Activated naive CD4-positive, alpha-beta T cell treated with anti-CD3 and anti-CD28 coated beads, Interleukin-2, amount 50 U/mL, for 72 hours (primary cell): ENCODE measurements around the gene MRPL42. TPM values are rescaled to one million over a fixed set of nuclear protein-coding genes. Genes with fewer than 3 reads are reported as not detected.

Experiments used
- ATAC-seq, 2 donors: fragments of 150-1000 bp; cut with Tn5 transposase; 2 replicates each; pipeline ENCODE4 v1.10.0; 2021; ENCODE audit warnings: mild to moderate bottlenecking in 2 of 2, moderate library complexity in 2 of 2
- DNase-seq, 2 donors: peaks; one replicate each; pipeline ENCODE4 v3.0.0; 2021 to 2022; ENCODE audit warnings: low spot score in 2 of 2
- H3K27ac Mint-ChIP-seq, 2 donors: one replicate each; pipeline ENCODE4 v1.8.0; 2022; ENCODE audit warnings: mild to moderate bottlenecking in 2 of 2, mixed read lengths in 2 of 2
- H3K36me3 Mint-ChIP-seq, 2 donors: one replicate each; pipeline ENCODE4 v1.8.0; 2022; ENCODE audit warnings: mixed read lengths in 2 of 2
- H3K9me3 Mint-ChIP-seq, 2 donors: one replicate each; pipeline ENCODE4 v1.8.0; 2022; ENCODE audit warnings: mixed read lengths in 2 of 2
- total RNA-seq, 2 donors: library from RNA; stranded (reverse); gene quantifications; one replicate each; pipeline ENCODE4 v1.2.3, GENCODE V29; 2022

MRPL42 gene
- total RNA-seq, 2 donors from 2014 or later, result 60.9 to 64.0 TPM

- Mint-ChIP-seq H3K36me3 (peaks cover 20 to 22% of the 10 kb centered on the region in 2 donors), H3K27ac (peak overlapping the region; percentile 99), H3K9me3 (no peaks in the 10 kb centered on the region)
- DNase-seq, result peak; percentile 32 to 62
- peak in 1 of 2 donors; percentile 16 for ATAC-seq
Measured at GRCh38 chr12:93441081-93441616, 26.2 kb upstream of the MRPL42 start.

GRCh38 chr12:93441617-93442410, 25.5 kb upstream of the MRPL42 start, which contains the start of gene UBE2N:
Gene UBE2N, minus strand, starts transcription at chr12:93441947. Its CDS starts 63 bp downstream, at chr12:93441884.
- Mint-ChIP-seq H3K9me3 (no peaks in the 10 kb centered on the region), H3K27ac (peak within 1 kb of the TSS; percentile 99), H3K36me3 (peaks cover 20 to 22% of the 10 kb centered on the region in 2 donors)
- peak; percentile 85 to 93 for ATAC-seq
- peak; percentile 92 to 97 for DNase-seq

GRCh38 chr12:93442411-93443340, 24.6 kb upstream of the MRPL42 start:
- Mint-ChIP-seq H3K27ac (peak overlapping the region; percentile 98 to 99), H3K9me3 (no peaks in the 10 kb centered on the region), H3K36me3 (peaks cover 20 to 22% of the 10 kb centered on the region in 2 donors)
- ATAC-seq (no peak), DNase-seq (no peak)

DNA sequence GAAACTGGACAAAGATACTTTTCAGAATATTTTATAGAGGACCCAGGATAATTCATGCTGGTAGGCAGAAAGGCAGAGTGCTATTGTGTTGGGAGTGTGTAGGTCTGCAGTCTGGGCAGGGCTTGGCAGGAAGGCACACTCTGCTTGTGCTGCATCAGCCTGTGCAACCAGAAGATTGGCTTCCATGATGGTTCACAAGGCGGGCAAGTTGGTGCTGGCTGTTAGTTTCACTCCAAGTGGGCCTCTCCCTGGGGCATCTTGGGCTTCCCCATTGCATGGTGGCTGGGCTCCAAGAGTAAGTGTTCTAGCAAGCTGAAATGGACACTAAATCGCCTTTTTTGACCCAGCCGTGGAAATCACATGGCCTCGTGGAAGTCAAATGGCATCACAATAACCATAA, 23.7 kb upstream of the MRPL42 start:
- no peak overlapping the region for H3K27ac Mint-ChIP-seq
- no peaks in the 10 kb centered on the region for H3K9me3 Mint-ChIP-seq
- DNase-seq (no peak), ATAC-seq (no peak)
- H3K36me3 Mint-ChIP-seq, result peaks cover 20 to 22% of the 10 kb centered on the region in 2 donors

GRCh38 chr12:93447555-93448290, 19.6 kb upstream of the MRPL42 start:
- Mint-ChIP-seq H3K9me3 (no peaks in the 10 kb centered on the region), H3K36me3 (peaks cover 0 to 2% of the 10 kb centered on the region in 2 donors), H3K27ac (peak overlapping the region; percentile 44 to 85)
- DNase-seq (no peak), ATAC-seq (peak; percentile 67 to 84)

GRCh38 chr12:93448796-93449195, 18.5 kb upstream of the MRPL42 start:
- Mint-ChIP-seq H3K36me3 (no peaks in the 10 kb centered on the region), H3K9me3 (no peaks in the 10 kb centered on the region), H3K27ac (no peak overlapping the region)
- ATAC-seq (peak in 1 of 2 donors; percentile 25), DNase-seq (no peak)

- ATAC-seq (peak in 1 of 2 donors; percentile 61), DNase-seq (no peak)
- Mint-ChIP-seq H3K36me3 (no peaks in the 10 kb centered on the region), H3K27ac (peak overlapping the region in 1 of 2 donors; percentile 62), H3K9me3 (no peaks in the 10 kb centered on the region)
Measured at GRCh38 chr12:93449277-93449676, 18.0 kb upstream of the MRPL42 start.

- ATAC-seq (no peak), DNase-seq (no peak)
- peak overlapping the region in 1 of 2 donors; percentile 49 for H3K27ac Mint-ChIP-seq
- no peaks in the 10 kb centered on the region for H3K9me3 Mint-ChIP-seq
- H3K36me3 Mint-ChIP-seq, result no peaks in the 10 kb centered on the region
Measured at GRCh38 chr12:93451423-93452158, 15.7 kb upstream of the MRPL42 start.

DNA sequence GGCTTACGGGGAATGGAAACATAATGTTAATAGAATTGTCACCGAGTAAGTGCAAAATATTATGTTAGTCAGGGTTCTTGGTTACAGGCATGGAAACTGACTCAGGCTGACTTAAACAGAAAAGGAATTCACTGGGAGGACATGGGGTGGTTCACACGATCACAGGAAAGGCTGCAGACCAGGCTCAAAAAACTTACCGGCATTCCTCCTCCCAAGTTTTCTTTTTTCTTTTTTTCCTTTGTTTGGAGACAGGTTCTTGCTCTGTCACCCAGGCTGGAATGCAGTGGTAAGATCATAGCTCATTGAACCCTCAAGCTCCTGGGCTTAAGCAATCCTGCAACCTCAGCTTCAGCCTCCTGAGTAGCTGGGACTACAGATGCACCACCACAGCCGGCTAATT, 13.7 kb upstream of the MRPL42 start:
- ATAC-seq, result no peak
- Mint-ChIP-seq H3K9me3 (no peaks in the 10 kb centered on the region), H3K36me3 (no peaks in the 10 kb centered on the region), H3K27ac (no peak overlapping the region)
- no peak for DNase-seq

DNA sequence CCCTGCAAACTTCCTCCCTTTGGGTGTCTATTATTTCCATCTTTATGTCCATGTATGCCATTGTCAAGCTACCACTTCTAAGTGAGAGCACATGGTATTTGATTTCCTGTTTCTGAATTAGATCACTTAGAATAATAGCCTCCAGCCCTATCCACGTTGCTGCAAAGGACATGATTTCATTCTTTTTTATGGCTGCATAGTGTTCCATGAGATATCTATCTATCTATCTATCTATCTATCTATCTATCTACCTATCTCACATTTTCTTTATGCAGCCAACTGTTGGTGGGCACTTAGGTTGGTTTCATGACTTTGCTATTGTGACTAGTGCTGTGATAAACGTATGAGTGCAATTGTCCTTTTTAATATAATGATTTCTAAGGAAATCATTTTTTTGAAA, 11.2 kb upstream of the MRPL42 start:
- DNase-seq (no peak), ATAC-seq (no peak)
- Mint-ChIP-seq H3K27ac (no peak overlapping the region), H3K36me3 (no peaks in the 10 kb centered on the region), H3K9me3 (no peaks in the 10 kb centered on the region)

GRCh38 chr12:93459097-93459496, 8.2 kb upstream of the MRPL42 start:
- Mint-ChIP-seq H3K27ac (no peak overlapping the region), H3K36me3 (no peaks in the 10 kb centered on the region), H3K9me3 (no peaks in the 10 kb centered on the region)
- no peak for DNase-seq
- ATAC-seq, result no peak

DNA sequence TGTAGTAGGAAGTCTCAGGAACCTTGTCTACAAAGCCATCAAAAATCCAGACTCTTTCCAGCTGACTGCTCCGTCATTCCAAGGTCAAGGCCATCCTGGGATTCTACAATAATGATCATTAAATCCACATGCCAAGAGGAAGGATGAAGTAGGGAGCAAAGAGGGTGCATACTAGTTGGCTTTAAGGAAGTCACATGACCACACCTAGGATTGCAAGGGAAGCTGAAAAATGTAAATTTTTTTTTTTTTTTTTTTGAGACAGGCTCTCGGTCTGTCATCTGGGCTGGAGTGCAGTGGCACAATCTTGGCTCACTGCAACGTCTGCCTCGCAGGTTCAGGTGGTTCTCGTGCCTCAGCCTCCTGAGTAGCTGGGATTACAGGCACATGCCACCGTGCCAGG, 7.3 kb upstream of the MRPL42 start:
- DNase-seq (no peak), ATAC-seq (no peak)
- no peaks in the 10 kb centered on the region for H3K9me3 Mint-ChIP-seq
- no peak overlapping the region for H3K27ac Mint-ChIP-seq
- H3K36me3 Mint-ChIP-seq, result no peaks in the 10 kb centered on the region

DNA sequence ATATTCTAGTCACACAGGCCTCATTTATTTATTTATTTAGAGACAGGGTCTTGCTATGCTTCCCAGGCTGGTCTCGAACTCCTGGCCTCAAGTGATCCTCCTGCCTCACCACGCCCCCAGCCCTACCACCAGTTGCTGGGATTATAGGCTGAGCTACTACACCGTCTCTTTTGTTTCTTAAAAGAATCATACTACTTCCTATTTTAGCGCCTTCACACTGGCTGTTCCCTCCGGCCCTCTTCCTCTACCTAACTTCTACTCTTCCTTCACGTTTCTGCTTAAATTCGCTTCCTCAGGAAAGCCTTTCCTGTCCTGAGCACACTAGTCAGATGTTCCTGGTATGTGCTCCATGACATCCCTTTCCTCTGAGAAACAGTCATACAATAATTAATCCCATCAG, 6.4 kb upstream of the MRPL42 start:
- no peaks in the 10 kb centered on the region for H3K9me3 Mint-ChIP-seq
- no peaks in the 10 kb centered on the region for H3K36me3 Mint-ChIP-seq
- ATAC-seq (no peak), DNase-seq (no peak)
- H3K27ac Mint-ChIP-seq, result no peak overlapping the region

DNA sequence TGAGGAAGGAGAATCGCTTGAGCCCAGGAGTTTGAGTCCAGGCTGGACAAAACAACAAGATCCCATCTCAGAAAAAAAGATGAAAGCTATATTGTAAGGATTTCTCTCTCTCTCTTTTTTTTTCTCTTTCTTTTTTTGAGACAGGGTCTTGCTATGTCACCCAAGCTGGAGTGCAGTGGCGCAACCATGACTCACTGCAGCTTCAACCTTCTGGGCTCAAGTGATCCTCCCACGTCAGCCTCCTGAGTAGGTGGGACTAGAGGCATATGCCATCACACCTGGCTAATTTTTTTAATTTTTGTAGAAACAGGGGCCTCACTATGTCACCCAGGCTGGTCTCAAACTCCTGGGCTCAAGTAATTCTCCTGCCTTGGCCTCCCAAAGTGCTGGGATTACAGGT, 5.8 kb upstream of the MRPL42 start:
- DNase-seq (no peak), ATAC-seq (no peak)
- Mint-ChIP-seq H3K36me3 (no peaks in the 10 kb centered on the region), H3K9me3 (no peaks in the 10 kb centered on the region), H3K27ac (no peak overlapping the region)

GRCh38 chr12:93465841-93466240, 1.5 kb upstream of the MRPL42 start:
- H3K9me3 Mint-ChIP-seq, result no peaks in the 10 kb centered on the region
- DNase-seq (no peak), ATAC-seq (no peak)
- H3K36me3 Mint-ChIP-seq, result peaks cover 18 to 23% of the 10 kb centered on the region in 2 donors
- peak overlapping the region in 1 of 2 donors; percentile 75 for H3K27ac Mint-ChIP-seq
